Stimulated activated CD8-positive, alpha-beta memory T cell treated with anti-CD3 and anti-CD28 coated beads, Interleukin-15, amount 100 ng/mL, for 48 hours (primary cell): ENCODE measurements around the gene POLQ.
A peak's percentile ranks its signal among the peaks of the same experiment; 100 is the strongest.
"Not testable (repeated sequence)": the region's sequence is repeated elsewhere in the genome, so short reads cannot be mapped to it uniquely, and the experiment has no call there.

Experiments used
- DNase-seq, 2 donors: peaks; one replicate each; pipeline ENCODE4 v3.0.0-alpha.2; 2020; ENCODE audit warnings: low read depth in 2 of 2

POLQ gene

DNA sequence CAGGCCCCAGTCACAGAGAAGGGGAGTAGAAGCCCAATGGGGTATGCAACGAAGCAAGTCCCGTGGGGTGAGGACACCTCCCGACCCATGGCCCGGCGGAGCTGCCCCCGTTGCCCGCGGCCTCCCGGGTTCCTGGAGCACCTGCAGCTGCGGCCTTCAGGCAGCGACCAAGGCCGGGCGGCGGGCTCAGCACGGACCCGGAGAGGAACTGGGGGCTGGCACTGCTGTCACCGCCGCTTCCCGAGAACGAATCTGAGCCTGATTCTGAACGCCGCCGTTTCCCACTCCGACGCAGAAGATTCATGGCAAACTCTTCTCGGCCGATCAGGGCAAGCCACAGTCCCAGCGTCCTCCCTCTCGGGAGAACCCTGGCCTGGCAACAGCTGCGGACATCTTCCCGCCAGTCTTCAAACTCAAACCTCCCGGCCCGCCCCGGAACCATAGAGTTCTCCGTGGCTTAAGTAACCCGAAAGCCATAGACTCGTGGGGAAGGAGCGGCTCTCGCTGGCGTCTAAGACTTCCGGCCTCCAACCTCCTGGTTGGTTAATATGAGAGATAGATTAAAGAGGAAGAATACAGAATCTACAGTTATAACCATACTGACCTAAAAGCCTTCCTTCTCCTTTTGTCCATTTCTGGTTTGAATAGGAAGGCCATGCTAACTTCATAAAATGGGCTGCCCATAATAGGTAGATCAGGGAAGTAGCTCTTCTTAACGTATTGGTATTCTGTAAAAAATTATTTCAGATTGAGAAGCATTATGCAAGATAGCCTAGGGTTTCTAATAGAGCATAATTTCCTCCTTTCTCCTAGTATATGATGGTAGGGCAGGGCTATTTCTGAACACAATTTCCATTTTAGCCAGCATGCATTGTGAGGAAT is at the start of gene POLQ:
Gene POLQ (minus strand): TSS at position 415 of the 882 bp plus-strand sequence. CDS start 111 bp downstream, at position 304.
- peak; percentile 82 for DNase-seq

DNA sequence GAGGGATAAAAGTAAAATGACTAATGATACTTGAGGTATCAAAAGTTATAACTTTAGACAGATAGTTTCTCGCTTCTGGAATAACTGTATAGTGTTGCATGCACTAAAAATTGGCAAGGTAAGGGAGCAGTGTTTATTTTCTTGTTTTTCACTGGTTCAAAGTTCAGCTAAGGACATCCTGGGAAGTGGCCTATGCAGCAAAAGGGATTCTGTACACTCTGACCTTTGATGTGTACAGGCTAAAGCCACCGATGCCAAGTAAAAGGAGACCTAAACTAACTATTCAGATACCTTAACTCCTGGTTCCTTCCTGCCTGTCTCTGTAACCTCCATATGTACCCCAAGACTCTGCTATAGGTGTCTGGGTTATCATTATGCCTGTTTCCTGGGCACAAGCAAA is 49.1 kb upstream of the POLQ start:
- DNase-seq: no peak

DNA sequence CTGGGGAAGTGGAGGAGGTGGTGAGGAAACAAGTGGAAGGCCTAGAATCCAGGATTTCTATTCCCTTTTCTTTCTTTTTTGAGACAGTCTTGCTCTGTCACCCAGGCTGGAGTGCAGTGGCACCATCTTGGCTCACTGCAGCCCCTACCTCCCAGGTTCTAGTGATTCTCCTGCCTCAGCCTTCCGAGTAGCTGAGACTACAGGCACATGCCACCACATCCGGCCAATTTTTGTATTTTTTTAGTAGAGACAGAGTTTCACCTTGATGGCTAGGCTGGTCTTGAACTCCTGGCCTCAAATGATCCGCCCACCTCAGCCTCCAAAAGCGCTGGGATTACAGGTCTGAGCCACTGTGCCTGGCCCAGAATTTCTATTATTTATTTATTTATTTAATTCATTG is 48.0 kb upstream of the POLQ start:
- not testable (repeated sequence) for DNase-seq

DNA sequence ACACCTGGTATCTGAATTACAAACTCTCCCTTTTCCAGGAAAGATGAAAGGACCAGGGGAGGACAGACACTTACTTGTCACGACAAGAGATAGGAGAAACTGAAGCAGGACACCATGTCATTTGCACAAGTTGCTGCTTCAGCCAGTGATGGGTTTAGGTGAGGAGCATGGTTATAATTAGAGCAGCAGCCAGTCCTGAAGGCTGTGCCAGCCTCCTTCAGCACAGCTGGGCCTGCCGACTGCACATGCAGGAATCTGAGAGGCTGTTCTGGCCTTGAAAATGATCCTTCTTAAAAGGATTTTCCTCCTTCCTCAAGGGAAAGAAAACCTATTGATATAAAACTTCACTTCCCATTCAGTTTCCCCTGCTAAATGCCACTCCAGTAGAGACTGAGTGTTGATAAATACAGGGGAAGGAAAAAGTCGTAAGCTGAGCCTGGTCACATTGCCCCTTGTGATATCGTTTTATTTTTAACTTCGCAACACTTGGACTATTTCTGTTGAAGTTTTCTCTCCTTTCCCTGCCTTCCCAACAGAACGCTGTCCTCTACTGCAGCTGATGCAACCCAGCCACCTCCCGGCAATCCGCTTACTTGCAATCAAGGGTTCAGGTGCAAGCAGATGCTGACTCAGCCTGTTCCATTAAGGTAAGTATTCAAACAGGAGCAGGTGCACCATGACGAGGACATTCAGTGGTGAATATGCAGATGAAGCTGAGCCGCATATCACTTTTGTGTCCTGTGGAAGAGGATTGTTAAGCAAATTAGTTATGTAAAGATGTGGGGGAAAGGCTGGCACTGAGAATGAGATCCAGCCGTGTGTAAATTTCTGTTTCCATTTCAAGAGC is 47.3 kb upstream of the POLQ start, which contains the start of gene FBXO40:
Gene FBXO40 (plus strand): TSS at position 524 of the 847 bp plus-strand sequence. CDS start 27,197 bp downstream, outside the sequence.
- no peak for DNase-seq

- no peak for DNase-seq
Measured at GRCh38 chr3:121584418-121584817, 38.6 kb upstream of the POLQ start.

- DNase-seq: no peak
Measured at GRCh38 chr3:121581691-121582090, 35.9 kb upstream of the POLQ start.

DNA sequence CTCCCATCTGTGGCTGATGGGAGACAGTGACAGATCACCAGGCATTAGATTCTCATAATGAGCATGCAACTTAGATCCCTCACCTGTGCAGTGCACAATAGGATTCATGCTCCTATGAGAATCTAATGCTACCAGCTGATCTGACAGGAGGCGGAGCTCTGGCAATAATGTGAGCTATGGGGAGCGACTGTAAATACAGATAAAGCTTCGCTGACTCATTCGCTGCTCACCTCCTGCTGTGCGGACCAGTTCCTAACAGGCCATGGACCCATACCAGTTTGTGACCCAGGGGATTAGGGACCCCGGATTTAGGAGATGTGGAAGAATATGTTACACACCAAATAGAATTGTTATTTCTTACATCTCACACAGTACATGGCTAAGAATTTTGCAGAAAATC is 28.7 kb upstream of the POLQ start:
- no peak for DNase-seq

GRCh38 chr3:121567649-121568048 is 21.9 kb upstream of the POLQ start, which contains the start of gene ARGFX:
Gene ARGFX (plus strand): TSS chr3:121567949. CDS start chr3:121570714, 2,765 bp downstream.
- no peak for DNase-seq

- DNase-seq: no peak
Measured at GRCh38 chr3:121566773-121567172, 21.0 kb upstream of the POLQ start.

DNA sequence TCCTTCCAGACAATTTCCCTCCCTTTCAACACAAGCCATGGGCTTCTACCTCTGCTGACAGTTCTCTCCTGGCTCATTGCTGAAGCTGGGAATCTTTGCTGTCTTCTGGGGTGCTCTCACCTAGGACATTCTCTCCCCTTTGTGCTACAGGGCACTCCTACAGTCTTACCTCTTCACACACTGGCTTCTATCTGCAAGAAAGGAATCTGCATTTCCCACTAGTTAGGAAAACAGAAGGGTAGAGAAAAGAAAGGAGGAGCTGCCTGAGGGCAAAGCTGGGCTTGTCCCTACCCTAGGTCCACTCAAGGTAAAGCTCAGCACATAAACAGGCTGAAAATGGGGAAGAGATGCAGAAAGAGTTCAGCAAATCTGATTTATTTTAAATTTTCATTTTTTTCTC is 16.4 kb upstream of the POLQ start:
- no peak for DNase-seq

DNA sequence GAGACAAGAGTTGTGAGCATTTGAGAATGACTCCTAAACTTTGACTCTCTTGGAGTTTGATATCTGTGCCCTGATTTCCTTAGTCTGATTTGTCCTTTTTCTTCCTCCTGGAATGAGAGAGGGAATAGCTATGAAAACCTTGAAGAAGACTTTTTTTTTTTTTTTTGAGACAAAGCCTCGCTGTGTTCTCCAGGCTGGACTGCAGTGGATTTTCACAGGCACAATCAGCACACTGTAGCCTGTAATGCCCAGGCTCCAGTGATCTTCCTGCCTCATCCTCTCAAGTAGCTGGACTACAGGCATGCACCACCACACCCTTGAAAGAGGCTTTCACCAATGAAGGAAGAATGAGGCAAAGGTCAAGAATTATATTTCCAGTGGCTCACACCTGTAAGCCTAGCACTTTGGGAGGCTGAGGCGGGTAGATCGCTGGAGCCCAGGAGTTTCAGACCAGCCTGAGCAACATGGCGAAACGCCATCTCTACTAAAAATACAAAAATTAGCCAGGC is 11.7 kb upstream of the POLQ start:
- DNase-seq: no peak

DNA sequence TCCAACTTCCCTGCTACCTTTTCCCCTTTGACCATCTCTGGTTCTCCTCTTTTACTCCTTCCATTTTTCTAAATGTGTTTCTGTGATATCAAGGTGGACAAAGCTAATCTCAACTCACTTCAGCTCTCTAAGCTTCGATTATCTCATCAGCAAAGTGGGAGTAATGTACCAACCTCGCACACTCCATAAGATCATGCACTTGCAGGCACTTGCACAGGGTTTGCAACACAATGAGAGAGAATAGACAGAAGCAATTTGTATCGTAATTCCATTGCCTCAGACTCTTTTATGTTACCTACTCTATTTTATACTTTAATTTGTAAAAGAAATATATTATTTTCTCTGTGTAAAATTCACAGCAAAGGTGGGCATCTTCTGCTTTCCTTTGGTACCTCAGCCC is 7.0 kb upstream of the POLQ start:
- DNase-seq: no peak

DNA sequence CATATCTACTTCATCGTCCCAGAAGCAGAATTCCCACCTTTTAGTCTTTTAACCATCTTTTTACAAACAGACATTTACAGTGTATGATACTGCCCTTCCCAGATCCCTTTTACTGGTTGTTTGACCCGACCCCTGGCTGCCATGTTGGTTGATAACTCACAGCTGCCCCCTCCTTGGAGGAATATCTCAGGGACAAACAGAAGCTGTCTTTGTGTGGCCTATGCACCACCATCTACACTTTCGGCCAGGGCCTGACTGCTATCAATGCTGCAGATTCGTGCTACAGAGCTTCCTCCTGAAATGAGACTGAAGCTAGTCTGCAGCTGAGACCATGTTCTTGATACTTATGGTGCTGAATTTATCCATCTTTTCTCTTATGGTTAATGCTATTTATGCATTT is 6.6 kb upstream of the POLQ start:
- DNase-seq: no peak

DNA sequence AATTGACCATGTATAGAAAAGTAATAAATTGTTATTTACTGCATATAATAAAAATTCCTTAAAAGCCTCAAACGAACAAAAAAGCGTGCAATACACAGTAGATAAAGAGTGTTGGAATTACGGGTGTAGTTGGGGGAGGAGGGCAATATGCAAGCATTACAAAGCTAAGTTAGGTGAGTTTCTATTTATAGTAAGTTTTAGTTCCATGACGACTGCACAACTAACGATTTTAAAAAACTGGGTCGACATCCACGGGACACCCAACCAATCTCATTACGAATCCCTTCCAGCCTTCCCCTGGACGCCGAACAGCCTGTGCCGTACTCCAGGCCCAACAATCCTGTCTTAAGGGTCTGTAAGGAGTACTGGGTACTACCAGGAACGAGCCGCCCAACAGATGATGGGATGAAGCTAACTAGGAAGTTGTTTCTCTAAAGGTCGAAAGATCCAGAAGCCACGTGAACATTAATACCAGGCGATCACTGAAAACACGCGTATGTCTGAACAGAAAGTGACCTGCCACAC is 677 bp downstream of the POLQ start:
- DNase-seq: no peak

GRCh38 chr3:121542924-121543323 is 2.9 kb downstream of the POLQ start:
- no peak for DNase-seq

DNA sequence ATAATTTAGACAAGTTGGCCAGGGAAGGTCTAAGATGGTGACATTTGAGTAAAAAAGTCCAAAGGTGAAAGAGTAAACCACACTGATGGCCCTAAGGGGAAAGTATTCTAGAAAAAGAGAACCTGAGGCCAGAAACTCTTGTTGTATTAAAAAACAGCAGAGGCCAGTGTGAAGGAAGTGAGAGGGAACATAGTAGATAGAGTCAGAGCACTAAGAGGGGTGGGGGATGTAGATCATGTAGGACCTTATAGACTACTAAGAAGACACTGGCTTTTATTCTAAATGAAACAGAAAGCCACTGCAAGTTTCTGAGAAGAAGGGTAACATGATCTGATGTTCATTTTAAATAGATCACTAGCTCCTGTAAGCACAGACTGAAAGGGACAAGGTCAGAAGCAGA is 14.5 kb downstream of the POLQ start:
- no peak for DNase-seq

GRCh38 chr3:121529308-121529707 is 16.5 kb downstream of the POLQ start:
- no peak for DNase-seq

- no peak for DNase-seq
Measured at GRCh38 chr3:121520510-121520909, 25.3 kb downstream of the POLQ start.

DNA sequence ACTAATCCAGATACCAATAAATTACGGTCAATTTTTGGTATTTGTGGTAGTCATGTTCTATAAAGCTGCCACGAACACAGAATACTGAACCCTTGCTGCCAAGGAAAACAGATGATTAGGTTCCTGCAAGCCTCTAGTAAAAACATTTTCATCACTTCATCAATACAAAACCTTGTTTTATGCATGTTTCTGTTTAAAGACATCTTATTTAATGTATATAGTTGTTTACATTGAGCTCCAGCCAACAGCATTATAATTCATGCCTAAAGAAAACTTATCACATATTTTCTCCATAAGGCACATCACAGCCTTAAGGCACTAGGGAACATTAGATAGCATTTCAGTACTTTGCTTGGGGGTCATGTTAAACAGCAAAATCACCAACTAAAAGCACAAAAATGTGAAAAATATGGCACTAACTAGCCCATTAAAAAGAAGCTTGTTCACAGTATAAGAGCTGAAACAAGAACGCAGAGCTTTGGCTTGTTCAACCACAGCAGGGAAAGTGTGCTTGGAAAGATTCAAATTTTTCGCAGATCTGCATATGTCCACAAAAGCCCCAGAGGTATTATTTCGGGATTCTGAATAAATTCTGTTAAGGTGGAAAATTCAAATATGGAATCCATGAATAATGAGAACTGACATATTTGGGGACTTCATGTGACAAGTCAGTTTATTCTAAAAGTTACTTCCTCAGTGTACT is 27.7 kb downstream of the POLQ start:
- no peak for DNase-seq

DNA sequence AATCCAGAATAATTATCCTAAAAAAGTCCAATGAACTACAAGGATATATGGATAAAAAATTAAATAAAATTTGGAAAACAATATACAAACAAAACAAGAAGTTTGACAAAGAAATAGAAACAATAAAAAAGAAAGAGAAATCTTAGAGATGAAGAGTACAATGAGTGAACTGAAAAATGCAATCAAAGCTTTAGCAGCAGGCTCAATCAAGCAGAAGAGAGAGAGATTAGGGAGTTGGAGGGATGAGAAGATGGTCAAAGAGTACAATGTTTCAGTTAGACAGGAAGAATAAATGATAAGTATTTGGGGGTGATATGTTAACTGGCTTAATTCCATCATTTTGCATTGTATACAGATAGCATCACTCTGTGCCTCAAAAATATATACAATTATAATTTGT is 29.9 kb downstream of the POLQ start:
- no peak for DNase-seq

DNA sequence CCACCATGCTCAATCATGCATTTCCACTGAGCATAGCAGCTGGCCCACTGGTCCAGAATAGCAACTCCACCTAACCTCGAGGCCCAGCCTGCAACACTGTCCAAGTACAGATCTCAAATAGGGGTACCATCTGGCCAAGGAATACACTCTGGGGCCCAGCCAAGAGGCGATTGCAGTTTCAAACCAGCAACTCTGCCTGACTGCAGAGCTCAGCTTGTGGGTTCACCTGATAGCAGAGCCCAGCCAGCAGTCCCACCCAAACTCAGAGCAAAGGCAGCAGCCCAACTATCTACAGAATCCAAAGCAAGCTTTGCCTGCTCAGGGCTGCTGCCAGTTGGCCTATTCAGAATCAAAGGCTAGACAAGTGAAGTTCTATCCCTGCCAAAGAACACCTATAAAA is 30.5 kb downstream of the POLQ start:
- DNase-seq: no peak
